NCI-H1417 (cell line): Measurements from ENCODE around the gene ZNF35.
"Not testable (repeated sequence)": the region's sequence is repeated elsewhere in the genome, so short reads cannot be mapped to it uniquely, and the experiment has no call there.

Experiments used
- DNase-seq, 3 experiments: peaks; one replicate each; lab custom pipeline; 2025; lab: John Stamatoyannopoulos, UW

Gene ZNF35

DNA sequence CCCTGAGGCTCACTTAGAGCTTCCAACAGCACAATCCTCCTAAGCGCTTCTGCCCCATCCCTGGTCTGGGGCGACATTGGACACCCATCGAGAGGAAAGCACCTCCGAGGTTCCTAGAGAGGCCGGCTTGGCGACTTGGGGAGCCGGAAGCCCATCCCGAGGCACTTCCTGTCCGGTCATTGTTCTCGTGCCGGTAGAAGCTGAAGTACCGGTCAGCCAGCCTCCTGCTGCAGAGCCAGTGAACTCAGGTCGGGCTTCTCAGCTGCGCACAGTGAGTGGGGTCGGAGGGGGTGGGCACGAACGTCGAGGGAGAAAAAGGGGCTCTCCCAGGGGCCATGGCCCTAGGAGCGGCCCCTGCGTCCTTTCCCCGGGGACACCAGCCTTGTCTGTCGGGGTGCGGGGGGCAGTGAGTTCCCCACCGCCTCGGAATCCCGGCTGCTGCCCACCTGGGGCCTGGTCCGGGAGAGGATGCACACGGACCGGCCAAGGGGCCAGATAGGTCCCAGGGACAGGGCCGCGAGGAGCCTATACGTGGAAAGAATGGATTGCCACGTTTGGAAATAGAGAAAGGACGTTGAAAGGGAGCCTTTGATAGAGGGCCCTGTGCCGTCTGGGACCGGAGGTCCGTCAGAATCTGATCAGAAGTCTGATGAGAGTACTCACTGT is at the start of gene ZNF35:
Gene ZNF35 (plus strand): TSS at position 169 of the 666 bp plus-strand sequence. CDS start 2,336 bp downstream, outside the sequence.
- peak; percentile 66 to 87 (median 68) for DNase-seq

DNA sequence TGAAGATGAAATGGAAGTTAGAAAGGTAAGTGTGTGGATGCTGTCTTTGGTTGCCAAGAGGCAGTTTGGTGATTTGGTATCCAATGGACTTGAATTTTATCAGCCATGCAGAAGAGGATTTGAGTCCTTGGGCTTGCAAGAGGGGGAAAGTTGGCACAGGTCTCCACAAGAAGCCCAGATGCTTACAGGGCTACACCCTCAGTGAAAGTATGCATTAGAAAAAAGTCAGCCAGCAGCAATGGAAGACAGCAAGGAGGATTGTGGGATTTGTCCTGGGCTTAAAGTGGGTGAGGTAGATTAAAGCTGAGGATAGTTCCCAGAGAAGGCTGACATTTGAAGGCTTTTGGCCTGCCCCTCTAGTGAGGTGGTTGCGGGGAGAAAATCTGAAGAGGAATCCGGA is 46.8 kb upstream of the ZNF35 start:
- no peak for DNase-seq

DNA sequence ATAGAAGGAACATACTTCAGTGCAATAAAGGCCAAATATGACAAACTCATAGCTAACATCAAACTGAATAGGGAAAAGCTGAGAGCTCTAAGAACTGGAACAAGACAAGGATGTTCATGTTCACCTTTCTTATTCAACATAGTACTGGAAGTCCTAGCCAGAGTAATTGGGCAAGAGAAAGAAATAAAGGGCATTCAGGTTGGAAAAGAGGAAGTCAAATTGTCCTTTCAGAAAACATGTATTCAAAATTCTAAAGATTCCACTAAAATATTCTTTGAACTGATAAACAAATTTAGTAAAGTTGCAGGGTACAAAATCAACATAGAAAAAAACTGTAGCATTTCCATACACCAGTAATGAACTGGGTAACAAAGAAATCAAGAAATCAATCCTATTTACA is 35.9 kb upstream of the ZNF35 start:
- DNase-seq: no peak

DNA sequence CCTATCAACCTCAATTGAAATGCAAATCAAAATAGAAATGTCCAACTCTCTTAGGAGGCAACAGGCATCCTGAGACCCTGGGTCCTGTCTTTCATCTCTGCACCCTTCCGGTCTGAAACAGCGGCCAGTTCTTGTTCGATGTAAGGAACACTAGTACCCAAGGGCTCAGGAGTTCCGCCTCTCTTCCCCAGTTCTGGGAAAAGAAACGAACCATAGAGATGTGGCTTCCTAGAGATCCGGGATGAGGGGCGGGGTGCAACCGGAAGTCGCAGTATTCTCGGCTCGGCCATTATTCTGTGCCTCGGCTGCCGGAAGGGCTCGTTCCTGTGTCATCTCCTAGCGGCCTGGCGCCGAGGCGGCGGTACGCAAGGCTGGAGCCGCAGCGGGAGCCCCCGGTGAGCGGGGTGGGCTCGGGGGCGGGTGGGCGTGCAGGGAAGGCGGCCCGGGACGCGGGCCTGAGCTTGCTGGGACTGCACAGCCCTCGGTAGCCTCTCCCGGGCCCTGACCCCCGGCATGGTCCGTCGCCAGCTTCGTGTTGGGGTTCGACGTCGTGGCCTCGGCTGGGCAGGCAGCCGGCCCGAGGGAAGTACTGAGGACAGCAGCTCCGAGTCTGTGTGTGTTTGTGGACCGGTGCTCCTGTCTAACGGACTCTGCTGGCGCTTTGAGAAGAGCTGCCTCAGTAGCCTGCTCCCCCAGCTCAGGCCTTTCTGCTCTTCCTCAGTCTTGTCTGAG is 23.6 kb upstream of the ZNF35 start, which contains the start of gene ZNF197:
Gene ZNF197 (plus strand): TSS at position 288 of the 732 bp plus-strand sequence. CDS start 4,119 bp downstream, outside the sequence.
- peak; percentile 84 to 92 (median 85) for DNase-seq

DNA sequence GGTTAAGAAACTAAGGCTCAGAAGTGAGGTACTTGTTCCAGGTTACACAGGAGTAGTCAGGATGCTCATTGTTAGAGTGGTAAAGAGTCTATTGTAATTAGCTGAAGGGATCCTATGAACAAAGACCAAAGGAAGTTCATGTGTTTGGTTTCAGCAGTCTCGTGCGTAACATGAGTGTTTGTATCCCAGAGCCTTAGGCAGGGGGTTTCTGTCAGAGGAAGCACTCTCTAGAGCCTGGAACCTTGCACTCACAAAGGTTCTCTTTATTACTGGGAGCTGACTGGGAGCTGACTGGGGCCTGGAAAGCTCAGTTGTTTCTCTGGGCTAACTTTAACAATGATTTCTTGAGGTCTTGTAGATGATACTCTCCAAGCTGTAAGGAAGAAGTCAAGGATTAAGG is 19.8 kb upstream of the ZNF35 start:
- no peak for DNase-seq

DNA sequence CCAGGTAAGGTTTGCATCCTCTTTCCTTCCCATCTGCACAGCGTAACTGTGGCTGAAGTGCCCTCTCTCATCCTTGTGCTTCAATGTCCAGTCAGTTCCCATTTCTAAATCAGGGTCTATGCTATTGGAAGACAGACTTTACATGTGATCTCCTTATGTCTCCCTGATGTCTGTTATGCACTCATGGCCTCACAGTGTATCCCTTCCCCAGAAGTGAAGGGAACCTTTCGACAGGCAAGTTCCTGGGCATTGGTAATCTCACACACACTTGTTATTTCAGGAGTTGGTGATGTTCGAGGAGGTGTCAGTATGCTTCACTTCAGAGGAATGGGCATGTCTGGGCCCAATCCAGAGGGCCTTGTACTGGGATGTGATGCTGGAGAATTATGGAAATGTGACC is 16.3 kb upstream of the ZNF35 start:
- no peak for DNase-seq

DNA sequence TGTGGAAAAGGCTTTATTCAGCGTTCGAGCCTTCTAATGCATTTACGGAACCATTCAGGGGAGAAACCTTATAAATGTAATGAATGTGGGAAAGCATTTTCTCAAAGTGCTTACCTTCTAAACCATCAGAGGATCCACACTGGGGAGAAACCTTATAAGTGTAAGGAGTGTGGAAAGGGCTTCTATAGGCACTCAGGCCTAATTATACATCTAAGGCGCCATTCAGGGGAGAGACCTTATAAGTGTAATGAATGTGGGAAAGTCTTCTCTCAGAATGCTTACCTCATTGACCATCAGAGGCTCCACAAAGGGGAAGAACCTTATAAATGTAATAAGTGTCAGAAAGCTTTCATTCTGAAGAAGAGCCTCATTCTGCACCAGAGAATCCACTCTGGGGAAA is 6.2 kb upstream of the ZNF35 start:
- DNase-seq: no peak

DNA sequence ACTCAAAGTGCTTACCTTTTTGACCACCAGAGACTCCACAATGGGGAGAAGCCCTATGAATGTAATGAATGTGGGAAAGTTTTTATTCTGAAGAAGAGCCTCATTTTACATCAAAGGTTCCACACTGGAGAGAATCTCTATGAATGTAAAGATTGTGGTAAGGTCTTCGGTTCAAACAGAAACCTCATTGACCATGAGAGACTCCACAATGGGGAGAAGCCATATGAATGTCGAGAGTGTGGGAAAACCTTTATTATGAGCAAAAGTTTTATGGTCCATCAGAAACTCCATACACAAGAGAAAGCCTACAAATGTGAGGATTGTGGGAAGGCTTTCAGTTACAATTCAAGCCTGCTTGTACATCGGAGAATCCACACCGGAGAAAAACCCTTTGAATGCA is 5.5 kb upstream of the ZNF35 start:
- DNase-seq: no peak

DNA sequence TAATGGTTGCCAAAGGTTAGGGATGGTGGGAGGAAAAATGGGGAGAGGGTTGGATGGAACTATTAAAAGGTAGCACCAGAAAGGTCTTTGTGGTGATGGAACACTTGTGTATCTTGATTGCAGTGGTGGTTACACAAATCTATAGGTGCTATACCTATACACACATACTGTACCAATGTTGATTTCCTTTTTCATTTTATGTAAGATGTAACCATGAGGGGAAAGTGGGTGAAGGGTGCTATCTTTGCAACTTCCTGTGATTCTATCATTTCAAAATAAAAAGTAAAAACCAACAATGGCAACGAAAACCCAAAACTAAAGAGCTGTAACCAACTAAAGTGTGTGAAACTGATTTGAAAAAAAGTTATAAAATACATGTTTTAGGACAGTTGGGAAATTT is 761 bp upstream of the ZNF35 start:
- no peak for DNase-seq

DNA sequence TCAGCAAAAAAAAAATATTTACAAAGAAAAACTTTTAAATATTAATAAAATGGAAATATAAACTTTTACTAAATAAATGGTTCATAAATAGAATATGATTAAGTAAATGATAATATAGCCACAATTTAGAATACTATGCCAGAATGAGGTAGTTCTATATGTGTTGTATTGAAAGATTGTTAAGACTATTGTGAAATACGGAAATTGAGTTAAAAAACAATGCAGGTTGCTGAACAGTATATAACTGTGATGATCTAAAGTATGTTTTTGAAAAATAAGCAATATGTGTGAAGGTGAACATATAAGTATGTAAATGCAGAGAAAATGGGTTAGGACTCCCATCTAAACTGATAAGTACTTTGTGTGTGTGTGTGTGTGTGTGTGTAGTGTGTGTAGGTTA is 1.2 kb downstream of the ZNF35 start:
- DNase-seq: no peak

DNA sequence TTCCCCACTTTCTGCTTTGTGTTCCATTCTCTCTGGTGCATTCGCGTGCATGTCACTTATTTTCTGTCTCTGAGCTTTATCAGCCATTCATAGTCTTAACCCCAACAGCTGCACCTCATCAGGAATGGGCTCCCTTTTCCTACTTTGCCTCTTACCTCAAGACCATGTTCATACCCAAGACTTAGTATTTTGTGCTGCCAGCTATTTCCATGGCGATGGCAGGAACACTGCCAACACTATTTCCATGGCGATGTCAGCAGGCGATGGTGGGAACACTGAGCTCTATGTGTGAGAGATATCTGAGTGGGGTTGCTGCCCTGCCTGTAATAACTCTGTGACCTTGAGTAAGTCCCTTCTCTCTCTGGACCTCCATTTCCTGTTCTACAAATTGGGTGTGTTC is 5.5 kb downstream of the ZNF35 start:
- no peak for DNase-seq

DNA sequence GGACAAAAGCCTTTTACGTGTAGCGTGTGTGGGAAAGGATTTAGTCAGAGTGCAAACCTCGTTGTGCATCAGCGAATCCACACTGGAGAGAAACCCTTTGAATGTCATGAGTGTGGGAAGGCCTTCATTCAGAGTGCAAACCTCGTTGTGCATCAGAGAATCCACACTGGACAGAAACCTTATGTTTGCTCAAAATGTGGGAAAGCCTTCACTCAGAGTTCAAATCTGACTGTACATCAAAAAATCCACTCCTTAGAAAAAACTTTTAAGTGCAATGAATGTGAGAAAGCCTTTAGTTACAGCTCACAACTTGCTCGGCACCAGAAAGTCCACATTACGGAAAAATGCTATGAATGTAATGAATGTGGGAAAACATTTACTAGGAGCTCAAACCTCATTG is 10.5 kb downstream of the ZNF35 start:
- DNase-seq: no peak

DNA sequence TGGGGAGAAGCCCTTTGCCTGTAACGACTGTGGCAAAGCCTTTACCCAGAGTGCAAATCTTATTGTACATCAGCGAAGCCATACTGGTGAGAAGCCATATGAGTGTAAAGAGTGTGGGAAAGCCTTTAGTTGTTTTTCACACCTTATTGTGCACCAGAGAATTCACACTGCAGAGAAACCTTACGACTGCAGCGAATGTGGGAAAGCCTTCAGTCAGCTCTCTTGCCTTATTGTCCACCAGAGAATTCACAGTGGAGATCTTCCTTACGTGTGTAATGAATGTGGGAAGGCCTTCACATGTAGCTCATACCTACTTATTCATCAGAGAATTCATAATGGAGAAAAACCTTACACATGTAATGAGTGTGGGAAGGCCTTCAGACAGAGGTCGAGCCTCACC is 10.9 kb downstream of the ZNF35 start:
- no peak for DNase-seq

DNA sequence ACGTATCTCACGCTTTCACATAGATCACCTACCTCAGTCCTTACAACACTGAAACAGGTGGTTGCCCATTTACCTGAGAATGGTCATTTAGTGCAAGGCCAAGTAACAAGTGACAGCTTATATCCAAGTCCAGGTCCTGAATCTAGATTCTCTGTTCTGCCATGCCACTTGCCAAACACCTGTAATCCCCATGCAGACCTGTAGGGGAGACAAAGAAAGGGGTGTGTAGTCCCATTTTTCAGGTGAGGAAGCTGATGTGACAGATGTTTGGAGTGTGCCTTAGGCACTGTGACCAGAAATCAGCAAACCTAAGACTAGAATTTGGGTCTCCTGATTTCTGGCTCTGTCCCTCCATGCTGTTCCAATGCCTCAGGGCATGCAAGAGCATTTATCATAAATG is 12.7 kb downstream of the ZNF35 start:
- peak in 1 of 3 experiments; percentile 0 for DNase-seq

DNA sequence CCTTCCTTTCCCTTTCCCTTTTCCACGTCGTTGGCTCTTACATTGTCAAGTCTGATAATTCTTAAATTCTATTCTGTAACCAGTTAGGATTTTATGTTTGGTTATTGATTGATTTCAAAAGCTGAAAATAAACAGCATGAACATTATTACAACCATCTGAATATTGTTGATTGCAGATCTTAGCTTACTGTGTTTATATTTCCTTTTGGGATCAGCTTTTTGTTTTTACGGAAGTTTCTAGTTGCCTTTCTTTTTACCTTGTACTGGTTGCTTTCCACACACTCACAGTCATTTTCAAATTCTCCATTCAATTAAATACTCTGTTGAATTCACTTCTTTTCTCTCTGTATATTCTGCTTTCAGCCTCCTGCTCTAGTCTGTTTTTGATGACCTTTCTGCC is 16.6 kb downstream of the ZNF35 start:
- DNase-seq: no peak

DNA sequence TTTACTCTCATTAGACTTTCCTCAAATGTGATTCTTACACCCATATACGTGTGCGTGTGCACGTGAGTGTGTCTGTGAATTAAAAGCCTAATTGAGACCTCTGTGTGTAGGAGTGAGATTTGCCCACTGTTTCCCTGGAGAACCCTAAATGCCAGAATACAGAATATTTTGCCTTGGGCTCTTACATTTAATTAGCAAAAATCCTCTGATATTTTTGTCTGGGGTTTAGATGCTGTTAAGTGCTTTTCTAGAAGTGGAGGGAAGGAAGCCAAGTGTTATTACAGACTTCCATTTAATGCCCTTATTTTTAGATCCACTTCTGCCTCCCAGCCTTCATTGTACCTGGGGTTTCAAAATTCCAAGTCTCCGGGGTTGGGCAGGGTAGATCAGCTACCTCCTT is 17.8 kb downstream of the ZNF35 start:
- no peak for DNase-seq

DNA sequence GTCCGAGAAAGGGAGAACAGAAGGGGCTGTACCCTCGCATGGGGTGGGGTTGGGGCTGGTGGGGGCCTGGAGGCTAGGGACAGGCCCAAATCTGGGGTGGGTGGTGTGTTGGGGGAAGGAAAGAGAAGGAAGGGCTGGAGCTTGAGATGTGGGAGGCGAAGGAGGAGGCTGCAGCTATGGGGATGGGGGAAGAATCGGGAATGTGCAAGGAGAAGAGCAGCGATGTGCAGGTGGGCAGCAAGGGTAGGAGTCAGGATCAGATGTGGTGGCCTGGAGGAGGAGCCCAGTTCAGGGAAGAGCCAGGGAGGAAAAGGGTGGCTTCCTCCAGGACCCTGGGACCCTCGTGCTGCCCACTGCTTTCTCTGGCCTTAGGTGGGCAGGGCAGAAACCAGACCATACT is 21.2 kb downstream of the ZNF35 start:
- no peak for DNase-seq

DNA sequence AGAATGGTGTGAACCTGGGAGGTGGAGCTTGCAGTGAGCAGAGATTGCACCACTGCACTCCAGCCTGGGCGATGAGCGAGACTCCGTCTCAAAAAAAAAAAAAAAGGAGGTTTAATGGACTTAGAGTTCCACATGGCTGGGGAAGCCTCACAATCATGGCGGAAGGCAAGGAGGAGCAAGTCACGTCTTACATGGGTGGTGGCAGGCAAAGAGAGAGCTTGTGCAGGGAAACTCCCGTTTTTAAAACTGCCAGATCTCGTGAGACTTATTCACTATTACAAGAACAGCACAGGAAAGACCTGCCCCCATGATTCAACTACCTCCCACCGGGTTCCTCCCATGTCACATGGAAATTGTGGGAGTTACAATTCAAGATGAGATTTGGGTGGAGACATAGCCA is 24.9 kb downstream of the ZNF35 start:
- not testable (repeated sequence) for DNase-seq

DNA sequence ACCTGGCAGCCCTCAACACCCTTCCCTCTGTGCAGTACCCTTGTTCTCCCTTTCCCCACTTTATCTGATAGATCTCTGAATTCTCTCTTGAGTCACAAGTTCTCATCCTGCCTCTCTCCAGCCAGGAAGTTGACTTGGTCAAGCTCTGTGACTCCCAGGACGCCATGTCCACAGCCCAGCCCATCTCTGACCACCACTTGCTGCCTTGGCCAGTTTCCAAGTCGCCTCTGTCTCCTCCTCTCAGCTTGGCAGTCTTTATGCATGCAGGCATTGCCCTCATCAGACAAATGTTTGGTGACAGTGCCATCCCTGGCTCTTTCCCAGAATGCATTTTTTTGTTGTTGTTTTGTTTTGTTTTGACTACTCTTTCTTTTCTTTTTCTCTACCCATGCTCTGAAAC is 25.7 kb downstream of the ZNF35 start:
- no peak for DNase-seq

DNA sequence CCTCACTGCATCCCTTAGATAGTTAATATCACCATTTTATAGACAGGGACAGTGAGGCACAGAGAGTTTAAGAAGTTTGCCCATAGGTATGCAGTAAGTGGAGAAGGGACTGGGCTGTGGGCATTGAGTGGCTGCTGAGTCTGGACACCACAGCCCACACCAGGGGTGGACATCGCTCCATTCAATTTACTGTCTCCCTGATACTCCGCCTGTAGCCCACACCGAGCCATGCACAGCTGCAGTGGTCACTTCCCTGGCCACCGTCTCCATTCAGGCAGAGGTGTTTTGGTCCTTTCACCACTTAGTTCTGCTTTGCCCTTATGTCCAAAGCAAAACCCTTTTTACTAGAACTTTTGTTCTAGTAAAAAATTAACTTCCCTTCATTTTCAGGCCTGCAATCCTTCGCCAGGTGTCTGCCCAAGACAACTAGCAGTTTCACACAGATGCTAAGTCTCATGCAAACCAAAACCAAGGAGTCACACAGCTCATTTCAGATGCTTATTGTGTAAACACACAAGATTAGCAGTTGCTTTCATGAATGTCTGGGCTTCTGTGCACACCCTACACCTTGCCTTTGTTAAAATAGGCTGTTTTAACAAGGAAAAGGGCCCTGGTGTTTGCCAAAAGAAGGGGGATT is 30.1 kb downstream of the ZNF35 start:
- no peak for DNase-seq

DNA sequence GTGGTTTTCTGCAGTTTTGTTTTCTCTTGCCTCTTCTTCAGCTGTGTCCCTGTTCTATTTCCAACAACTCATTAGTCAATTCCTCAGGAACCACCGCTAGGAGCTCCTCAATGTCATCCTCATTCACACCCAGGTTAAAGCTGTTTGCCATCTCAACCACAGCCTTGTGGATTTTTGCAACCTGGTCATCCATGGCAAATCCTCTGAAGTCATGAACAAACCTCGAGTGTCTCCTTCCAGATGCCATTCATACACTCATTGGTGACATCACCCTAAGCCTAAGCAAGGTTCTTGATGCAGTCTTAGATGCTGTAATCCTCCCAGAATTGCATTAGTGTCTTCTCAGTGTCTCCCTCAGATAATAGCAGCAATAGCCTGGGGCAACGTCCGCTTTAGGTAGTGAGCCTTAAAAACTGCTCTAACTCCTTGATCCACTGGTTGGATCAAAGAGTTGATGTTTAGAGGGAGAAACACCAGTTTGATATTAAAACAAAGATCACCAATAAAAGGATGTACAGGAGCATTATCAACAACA is 32.5 kb downstream of the ZNF35 start:
- DNase-seq: no peak

DNA sequence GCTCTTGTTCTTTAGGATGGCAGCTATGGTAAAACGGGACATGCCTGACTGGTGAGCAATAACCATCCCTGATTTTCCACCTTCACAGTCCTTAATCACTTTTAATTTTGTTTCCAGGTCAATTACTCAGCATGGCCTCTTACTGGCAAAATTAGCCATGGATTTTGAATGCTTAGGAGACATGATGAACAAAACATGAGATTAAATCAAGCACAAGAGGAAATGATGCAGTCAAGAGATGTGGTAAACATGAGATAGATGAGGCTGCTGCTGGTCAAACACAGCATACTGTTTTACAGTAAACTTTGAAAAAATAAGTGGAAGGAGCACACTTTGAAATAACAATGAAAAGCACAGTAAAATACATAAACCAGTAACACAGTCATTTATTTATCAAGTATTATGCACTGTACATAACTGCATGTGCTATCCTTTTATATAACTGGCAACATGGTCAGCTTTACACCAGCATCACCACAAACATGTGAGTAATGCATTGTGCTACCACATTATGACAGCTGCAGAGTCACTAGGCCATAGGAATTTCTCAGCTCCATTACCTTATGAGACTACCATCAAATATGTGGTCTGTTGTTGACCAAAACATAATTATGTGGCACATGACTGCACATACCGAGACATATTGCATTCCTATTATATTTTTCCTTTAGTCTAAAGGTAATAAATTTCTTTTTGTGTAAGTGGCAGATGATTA is 33.8 kb downstream of the ZNF35 start:
- no peak for DNase-seq
